Stomach (tissue), 9 donors: Measurements from ENCODE around the gene OTOS. TPM values are rescaled to one million over a fixed set of nuclear protein-coding genes. Genes with fewer than 3 reads are reported as not detected.

Experiments
- DNase-seq, 2 donors: peaks; one replicate each; pipeline versions ENCODE4 v3.0.0 to v3.0.0-alpha.2; 2013 to 2019
- H3K27ac ChIP-seq, 5 donors: fragments of 200-600 bp in 4 of 5; sonication (generic) in 4 of 5; one replicate each; pipeline ENCODE4 v1.5.1; 2013 to 2019; ENCODE audit warnings: mild to moderate bottlenecking in 1 of 5, moderate library complexity in 1 of 5
- H3K27me3 ChIP-seq, 3 donors: fragments of 200-600 bp; sonication (generic); one replicate each; pipeline ENCODE4 v1.5.1; 2017 to 2019; ENCODE audit warnings: mixed run types in 1 of 3
- H3K36me3 ChIP-seq, 4 donors: fragments of 200-600 bp; sonication (generic); 1 replicate in 3 of 4; 2 replicates in 1 of 4; pipeline ENCODE4 v1.5.1; 2016 to 2019
- H3K4me1 ChIP-seq, 4 donors: fragments of 200-600 bp; sonication (generic); one replicate each; pipeline ENCODE4 v1.5.1; 2016 to 2019
- H3K4me3 ChIP-seq, 4 donors: fragments of 200-600 bp; sonication (generic) in 3 of 4; one replicate each; pipeline ENCODE4 v1.5.1; 2016 to 2019; ENCODE audit warnings: mild to moderate bottlenecking in 1 of 4
- H3K9me3 ChIP-seq, 4 donors: fragments of 200-600 bp; sonication (generic); one replicate each; pipeline ENCODE4 v1.5.1; 2016 to 2019
- CTCF ChIP-seq, 7 experiments: fragments of 450-650 bp in 4 of 7; fragments of 200-600 bp in 3 of 7; sonication (generic) in 3 of 7; IDR thresholded peaks; one replicate each; pipeline ENCODE4 v1.5.1; 2016 to 2019; ENCODE audit warnings: antibody characterized with exemption in 7 of 7, control low read depth in 2 of 7, mild to moderate bottlenecking in 1 of 7
- EP300 ChIP-seq: sonication (generic); formaldehyde crosslinking; IDR thresholded peaks from one replicate; pipeline ENCODE4 v1.6.1; 2017; ENCODE audit warnings: antibody characterized with exemption
- POLR2A ChIP-seq, 4 donors: fragments of 450-650 bp; IDR thresholded peaks; one replicate each; pipeline ENCODE4 v1.6.1; 2016; ENCODE audit warnings: antibody characterized with exemption in 4 of 4, control low read depth in 2 of 4, mild to moderate bottlenecking in 1 of 4, moderate library complexity in 1 of 4
- POLR2AphosphoS5 ChIP-seq, 3 donors: sonication (generic); formaldehyde crosslinking; IDR thresholded peaks; one replicate each; pipeline ENCODE4 v1.6.1; 2016; ENCODE audit warnings: antibody characterized with exemption in 3 of 3
- WGBS, 5 donors: extraction: QIAGEN DNeasy Blood & Tissue Kit in 3 of 5; methylation state at CpG; one replicate each; pipeline versions ENCODE4 v1.1.5 to v1.1.7; 2013 to 2018; 5-methylcytosine and 5-hydroxymethylcytosine counted together
- intact Hi-C: fragments of 100-400 bp; cut with DNase I; formaldehyde crosslinking; loops from one replicate; pipeline ENCODE4 v1.15.1; 2023; ENCODE audit warnings: low total_unique reads
- polyA plus RNA-seq, 3 donors: library from polyadenylated mRNA; stranded (reverse); fragments of 200-250 nt; gene quantifications; one replicate each; pipeline ENCODE4 v1.2.3, GENCODE V29; 2013
- total RNA-seq, 5 donors: library from RNA; depleted of rRNA; stranded (reverse); fragments of >200 nt; gene quantifications; one replicate each; pipeline versions ENCODE4 v1.1.0 to v1.2.3, GENCODE V29; 2014 to 2016
- donor health status: healthy with polysubstance abuse.
- donor health status: Bipolar disorder and iron deficiency.
- donor health status: healthy.

OTOS gene
- total and polyA plus RNA-seq, 8 donors: not detected

- Histone ChIP-seq H3K36me3 (no peaks in the 10 kb centered on the region), H3K27ac (no peak overlapping the region), H3K4me3 (no peak overlapping the region), H3K9me3 (peaks cover 0 to 8% (median 4%) of the 10 kb centered on the region in 4 donors), H3K27me3 (peaks cover 0 to 41% (median 8%) of the 10 kb centered on the region in 3 donors), H3K4me1 (no peaks in the 10 kb centered on the region)
- 71 to 84% (median 80%) methylated on average over 6 of the region's 6 CpGs for WGBS, 5 donors
- intact Hi-C loops: no loop called here
- no peak for DNase-seq
- TF ChIP-seq CTCF (IDR thresholded peaks at IDR 0.05): no peak
- TF ChIP-seq POLR2AphosphoS5 (IDR thresholded peaks at IDR 0.05): no peak
- no peak for TF ChIP-seq POLR2A (IDR thresholded peaks at IDR 0.05)
- TF ChIP-seq EP300: no peak
Measured at GRCh38 chr2:240114233-240114632, 26.2 kb downstream of the OTOS start.

- TF ChIP-seq POLR2A (IDR thresholded peaks at IDR 0.05): no peak
- TF ChIP-seq EP300: no peak
- no peak for TF ChIP-seq POLR2AphosphoS5 (IDR thresholded peaks at IDR 0.05)
- no peak for TF ChIP-seq CTCF (IDR thresholded peaks at IDR 0.05)
- Histone ChIP-seq H3K27me3 (peaks cover 0 to 47% (median 8%) of the 10 kb centered on the region in 3 donors), H3K4me3 (no peak overlapping the region), H3K36me3 (no peaks in the 10 kb centered on the region), H3K27ac (no peak overlapping the region), H3K4me1 (no peaks in the 10 kb centered on the region), H3K9me3 (peaks cover 0 to 8% (median 0%) of the 10 kb centered on the region in 4 donors)
- WGBS, 5 donors: 12 to 22% (median 16%) methylated on average over 5 of the region's 5 CpGs
- no peak for DNase-seq
- intact Hi-C loops: no loop called here
Measured at GRCh38 chr2:240112914-240113690, 27.4 kb downstream of the OTOS start.

- TF ChIP-seq EP300 (no peak), POLR2AphosphoS5 (IDR thresholded peaks at IDR 0.05) (no peak), CTCF (IDR thresholded peaks at IDR 0.05) (no peak), POLR2A (IDR thresholded peaks at IDR 0.05) (no peak)
- peak in 1 of 2 donors; percentile 23 for DNase-seq
- intact Hi-C loops: no loop called here
- H3K4me1 ChIP-seq: no peaks in the 10 kb centered on the region
- H3K36me3 ChIP-seq: no peaks in the 10 kb centered on the region
- no peak overlapping the region for H3K27ac ChIP-seq
- peaks cover 0 to 58% (median 14%) of the 10 kb centered on the region in 3 donors for H3K27me3 ChIP-seq
- no peak overlapping the region for H3K4me3 ChIP-seq
- peaks cover 0 to 8% (median 0%) of the 10 kb centered on the region in 4 donors for H3K9me3 ChIP-seq
- WGBS, 5 donors: 50 to 64% (median 61%) methylated on average over 10 of the region's 10 CpGs
Measured at GRCh38 chr2:240111253-240111652, 29.2 kb downstream of the OTOS start.

GRCh38 chr2:240109386-240109785, 31.1 kb downstream of the OTOS start:
- 66 to 73% (median 70%) methylated on average over 8 to 11 of the region's 11 CpGs for WGBS, 5 donors
- H3K4me3 ChIP-seq: no peak overlapping the region
- H3K4me1 ChIP-seq: no peaks in the 10 kb centered on the region
- TF ChIP-seq POLR2A (IDR thresholded peaks at IDR 0.05): no peak
- TF ChIP-seq POLR2AphosphoS5 (IDR thresholded peaks at IDR 0.05): no peak
- no peak for TF ChIP-seq EP300
- no peak for TF ChIP-seq CTCF (IDR thresholded peaks at IDR 0.05)
- no peak for DNase-seq
- no peaks in the 10 kb centered on the region for H3K36me3 ChIP-seq
- no peaks in the 10 kb centered on the region for H3K9me3 ChIP-seq
- no peak overlapping the region for H3K27ac ChIP-seq
- H3K27me3 ChIP-seq: peaks cover 0 to 67% (median 21%) of the 10 kb centered on the region in 3 donors
- intact Hi-C loops: no loop called here
